GM12878 (cell line): ENCODE measurements around the gene MGME1. TPM values are rescaled to one million over a fixed set of nuclear protein-coding genes. Genes with fewer than 3 reads are reported as not detected.
A peak's percentile ranks its signal among the peaks of the same experiment; 100 is the strongest.

Experiments
- ATAC-seq: fragments of 200-7000 bp; cut with Tn5 transposase; 3 replicates; pipeline ENCODE4 v1.9.1; 2020; ENCODE audit warnings: mild to moderate bottlenecking, moderate library complexity
- BruUV-seq: library from RNA; stranded (reverse); fragments of 400-500 nt; replicated peaks from 2 replicates; lab custom pipeline; 2021; lab: Mats Ljungman, UMichigan
- CTCF ChIA-PET: fragments of 300-600 bp; sonication (Branson Sonifier 250); formaldehyde crosslinking; extraction: SDS; loops from one replicate; lab custom pipeline; 2021; ENCODE audit warnings: inconsistent platforms; lab: Yijun Ruan, JAX
- POLR2A ChIA-PET: fragments of 350-600 bp; formaldehyde crosslinking; extraction: SDS; loops from one replicate; lab custom pipeline; 2021; ENCODE audit warnings: inconsistent platforms; lab: Charles Lee
- RAD21 ChIA-PET: fragments of 300-600 bp; sonication (Branson Sonifier 250); formaldehyde crosslinking; loops from one replicate; lab custom pipeline; 2023; ENCODE audit warnings: antibody characterized with exemption; ENCODE audit not compliant: unreplicated experiment; lab: Charles Lee
- SMC1A ChIA-PET: fragments of 300-600 bp; sonication (Branson Sonifier 250); formaldehyde crosslinking; loops from one replicate; lab custom pipeline; 2023; ENCODE audit not compliant: unreplicated experiment, uncharacterized antibody; lab: Charles Lee
- DNase-seq: peaks from one replicate; pipeline ENCODE4 v3.0.0-alpha.2; 2011; ENCODE audit warnings: low read depth, low spot score
- FAIRE-seq: peaks from 3 replicates; lab custom pipeline; 2011; peaks lifted over from hg19 to GRCh38; lab: Jason Lieb, UNC
- H2AFZ ChIP-seq: 2 replicates; pipeline ENCODE4 v1.6.0; 2011; ENCODE audit warnings: low read depth, low read length, control low read depth; ENCODE audit not compliant: control insufficient read depth
- H3K27ac ChIP-seq: 2 replicates; pipeline ENCODE4 v1.5.1; 2011; ENCODE audit warnings: control low read depth; ENCODE audit not compliant: control insufficient read depth, insufficient read depth
- H3K27me3 ChIP-seq, 2 experiments: replicated peaks in 1 of 2; 2 replicates each; pipeline versions ENCODE4 v1.6.0 to v1.6.1; 2011; ENCODE audit warnings: low read length in 1 of 2; ENCODE audit not compliant: control insufficient read depth in 2 of 2, insufficient read depth in 2 of 2
- H3K36me3 ChIP-seq, 2 experiments: 2 replicates each; pipeline ENCODE4 v1.5.1; 2011; ENCODE audit warnings: low read length in 1 of 2; ENCODE audit not compliant: control insufficient read depth in 2 of 2, insufficient read depth in 2 of 2
- H3K4me1 ChIP-seq: 2 replicates; pipeline ENCODE4 v1.6.1; 2011; ENCODE audit warnings: mild to moderate bottlenecking, low read length, moderate library complexity, mixed read lengths; ENCODE audit not compliant: control insufficient read depth, insufficient read depth
- H3K4me2 ChIP-seq: 2 replicates; pipeline ENCODE4 v1.6.0; 2011; ENCODE audit warnings: control low read depth; ENCODE audit not compliant: control insufficient read depth, insufficient read depth
- H3K4me3 ChIP-seq: fragments of 200-600 bp; sonication (generic); 2 replicates; pipeline ENCODE4 v1.5.1; 2016
- H3K79me2 ChIP-seq: 2 replicates; pipeline ENCODE4 v1.6.0; 2011; ENCODE audit warnings: low read length; ENCODE audit not compliant: control insufficient read depth, insufficient read depth
- H3K9ac ChIP-seq: 2 replicates; pipeline ENCODE4 v1.8.0; 2011; ENCODE audit warnings: low read length, control low read depth, mixed read lengths; ENCODE audit not compliant: control insufficient read depth, insufficient read depth
- H3K9me3 ChIP-seq: replicated peaks from 3 replicates; pipeline ENCODE4 v1.5.1; 2011; ENCODE audit warnings: mild to moderate bottlenecking, low read length; ENCODE audit not compliant: control insufficient read depth, insufficient read depth
- H4K20me1 ChIP-seq: 2 replicates; pipeline ENCODE4 v1.6.0; 2011; ENCODE audit not compliant: control insufficient read depth, insufficient read depth
- CREM ChIP-seq: IDR thresholded peaks from 2 replicates; pipeline ENCODE4 v1.6.1; 2014; ENCODE audit warnings: antibody characterized with exemption, low read depth
- MYC ChIP-seq: IDR thresholded peaks from 2 replicates; pipeline ENCODE4 v1.6.1; 2011; ENCODE audit warnings: mild to moderate bottlenecking, low read length, moderate library complexity, inconsistent platforms; ENCODE audit not compliant: insufficient read depth, insufficient replicate concordance, insufficient read length, severe bottlenecking
- NR2C1 ChIP-seq: fragments of 450-650 bp; IDR thresholded peaks from 2 replicates; pipeline ENCODE4 v1.6.1; 2017; ENCODE audit warnings: antibody characterized with exemption, mild to moderate bottlenecking, moderate library complexity
- PKNOX1 ChIP-seq: fragments of 450-650 bp; IDR thresholded peaks from 2 replicates; pipeline ENCODE4 v1.6.1; 2016; ENCODE audit warnings: mild to moderate bottlenecking
- SIX5 ChIP-seq: IDR thresholded peaks from 2 replicates; pipeline ENCODE4 v1.6.1; 2011; ENCODE audit warnings: mild to moderate bottlenecking, low read depth, low read length, moderate library complexity; ENCODE audit not compliant: severe bottlenecking
- SMARCA5 ChIP-seq: fragments of 450-650 bp; IDR thresholded peaks from 2 replicates; pipeline ENCODE4 v1.6.1; 2017; ENCODE audit warnings: mild to moderate bottlenecking
- ZNF274 ChIP-seq: IDR thresholded peaks from one replicate; pipeline ENCODE4 v1.8.0; 2011; ENCODE audit not compliant: insufficient read length, insufficient read depth
- WGBS: methylation state at CpG from one replicate; pipeline ENCODE4 v1.1.6; 2016; ENCODE audit warnings: low lambda C conversion rate; ENCODE audit not compliant: insufficient replicate concordance, insufficient coverage; ENCODE audit errors: missing lambda C conversion rate; 5-methylcytosine and 5-hydroxymethylcytosine counted together
- in situ Hi-C: fragments of 300-500 bp; cut with MboI; formaldehyde crosslinking; loops from 9 replicates; pipeline ENCODE4 v1.14.3; 2018; ENCODE audit warnings: mixed read lengths
- intact Hi-C: fragments of 100-400 bp; cut with micrococcal nuclease; formaldehyde crosslinking; loops from one replicate; pipeline ENCODE4 v1.14.2; 2022; ENCODE audit not compliant: unreplicated experiment
- polyA plus RNA-seq, 11 experiments: library from polyadenylated mRNA; depleted of rRNA in 4 of 11; unstranded in 6 of 11; stranded (reverse) in 5 of 11; fragments of >200 nt; fragmentation: Nextera tagmentation in 4 of 11; fragmentation: Illumina TruSeq in 1 of 11; extraction: Ambion mirVana in 4 of 11; extraction: Trizol in 1 of 11; gene quantifications; 1 replicate in 1 of 11; 2 replicates in 10 of 11; pipeline versions ENCODE4 v1.2.1 to v1.2.3, GENCODE V29; 2011 to 2016; ENCODE audit warnings: inconsistent platforms in 2 of 11, missing spikeins in 2 of 11, low read depth in 1 of 11
- total RNA-seq, 4 experiments: library from RNA; depleted of rRNA in 3 of 4; stranded (reverse); fragments of >200 nt in 3 of 4; fragmentation: Illumina TruSeq in 1 of 4; extraction: Trizol in 1 of 4; gene quantifications; 2 replicates each; pipeline versions ENCODE4 v1.2.1 to v1.2.3, GENCODE V29; 2013 to 2021

Gene MGME1
- total and polyA plus RNA-seq, 10 of the 15 experiments (the other 5 are each of a cell fraction or from before 2014, with no cell fraction given) = 13.4 to 44.8 (median 30.6) TPM

DNA sequence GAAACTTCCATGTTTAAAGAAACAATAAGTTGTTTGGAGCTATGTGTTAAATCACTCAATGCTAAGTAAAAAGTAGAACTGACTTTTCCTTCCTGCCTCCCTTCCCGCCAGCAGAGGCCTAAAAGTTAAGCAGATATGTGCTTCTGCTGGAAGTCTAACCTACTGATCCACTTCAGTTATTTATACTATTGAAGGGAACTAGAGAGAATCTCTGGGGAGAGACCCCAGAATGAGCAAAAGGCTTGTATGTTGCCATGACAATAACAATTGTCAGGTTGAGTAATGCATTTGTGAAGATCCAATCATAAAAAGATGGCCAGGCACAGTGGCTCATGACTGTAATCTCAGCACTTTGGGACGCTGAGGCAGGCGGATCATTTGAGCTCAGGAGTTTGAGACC is 24.7 kb downstream of the MGME1 start:
- ChIA-PET CTCF (interaction anchor here (1.0 to 7.3 kb wide), 8 partner anchors 8 to 488 kb away, joined by 3 to 45 read pairs (median 6); no protein-coding TSS in a partner anchor), RAD21 (interaction anchor here (0.9 to 2.0 kb wide), 5 partner anchors 10 to 488 kb away, joined by 3 to 9 read pairs (median 5); partner anchors contain the start of gene SNX5), SMC1A (interaction anchor here (1.1 to 2.3 kb wide), 10 partner anchors 10 to 488 kb away, joined by 3 to 12 read pairs (median 4); no protein-coding TSS in a partner anchor), POLR2A (interaction anchor here (0.6 to 1.0 kb wide), 2 partner anchors 312 to 345 kb away, joined by 3 read pairs; no protein-coding TSS in a partner anchor)
- TF ChIP-seq SIX5 (no peak), CREM (no peak), MYC (no peak), ZNF274 (no peak), SMARCA5 (no peak), PKNOX1 (peak; percentile 21; the same call in 1 of the 2 replicates), NR2C1 (no peak)
- Histone ChIP-seq H3K9ac (no peak overlapping the region), H2AFZ (no peak overlapping the region), H4K20me1 (no peaks in the 10 kb centered on the region), H3K79me2 (no peaks in the 10 kb centered on the region), H3K27ac (peak overlapping the region; percentile 41), H3K4me1 (peaks cover 21% of the 10 kb centered on the region), H3K4me3 (no peak overlapping the region), H3K4me2 (no peak overlapping the region), H3K9me3 (no peaks in the 10 kb centered on the region), H3K36me3 (peaks cover 0 to 7% of the 10 kb centered on the region in 2 experiments; a peak in 1 of 4 replicates), H3K27me3 (no peaks in the 10 kb centered on the region)
- in situ Hi-C loops (no loop called here), intact Hi-C loops (loop anchor here (2.0 to 5.0 kb wide), 3 partner anchors 25 to 311 kb away; partner anchors contain the start of genes MGME1, RRBP1 and SNX5)
- FAIRE-seq (no peak), ATAC-seq (no peak), DNase-seq (no peak)
- WGBS = 72% methylated on average over 3 of the region's 3 CpGs
- BruUV-seq = no TSS peak
